Thyroid gland (tissue), 4 donors: Measurements from ENCODE around the gene LDHA. TPM values are rescaled to one million over a fixed set of nuclear protein-coding genes. Genes with fewer than 3 reads are reported as not detected.

Source experiments
- DNase-seq, 2 donors: peaks; one replicate each; pipeline ENCODE4 v3.0.0-alpha.2; 2019
- H3K27ac ChIP-seq, 3 donors: fragments of 200-600 bp; sonication (generic); 1 replicate in 2 of 3; 2 replicates in 1 of 3; pipeline ENCODE4 v1.5.1; 2016 to 2019; ENCODE audit warnings: mild to moderate bottlenecking in 1 of 3, moderate library complexity in 1 of 3
- H3K27me3 ChIP-seq: fragments of 200-600 bp; sonication (generic); one replicate; pipeline ENCODE4 v1.5.1; 2019
- H3K36me3 ChIP-seq, 2 donors: fragments of 200-600 bp; sonication (generic); one replicate each; pipeline ENCODE4 v1.5.1; 2016 to 2019
- H3K4me1 ChIP-seq, 2 donors: fragments of 200-600 bp; sonication (generic); one replicate each; pipeline ENCODE4 v1.5.1; 2017 to 2019
- H3K4me3 ChIP-seq, 3 donors: fragments of 200-600 bp; sonication (generic); replicated peaks in 1 of 3; 1 replicate in 2 of 3; 2 replicates in 1 of 3; pipeline ENCODE4 v1.5.1; 2016; ENCODE audit warnings: mild to moderate bottlenecking in 1 of 3
- H3K9me3 ChIP-seq: fragments of 200-600 bp; sonication (generic); one replicate; pipeline ENCODE4 v1.5.1; 2017
- POLR2A ChIP-seq, 2 donors: fragments of 450-650 bp; IDR thresholded peaks; one replicate each; pipeline ENCODE4 v1.6.1; 2017; ENCODE audit warnings: antibody characterized with exemption in 2 of 2, mild to moderate bottlenecking in 2 of 2, moderate library complexity in 1 of 2
- WGBS, 2 donors: methylation state at CpG; one replicate each; pipeline ENCODE4 v1.1.5; 2017; 5-methylcytosine and 5-hydroxymethylcytosine counted together
- intact Hi-C: fragments of 100-400 bp; cut with DNase I; formaldehyde crosslinking; loops from one replicate; pipeline ENCODE4 v1.15.1; 2023
- total RNA-seq, 4 donors: library from RNA; depleted of rRNA; stranded (reverse); fragments of >200 nt; gene quantifications; one replicate each; pipeline ENCODE4 v1.2.3, GENCODE V29; 2016
- TF ChIP-seq, protein P1 (sequence below), 6 experiments: fragments of 200-600 bp in 3 of 6; fragments of 450-650 bp in 3 of 6; sonication (generic) in 3 of 6; IDR thresholded peaks; one replicate each; pipeline ENCODE4 v1.5.1; 2016 to 2019; ENCODE audit warnings: antibody characterized with exemption in 6 of 6, mild to moderate bottlenecking in 2 of 6, inconsistent platforms in 1 of 6, moderate library complexity in 1 of 6

LDHA gene
- total RNA-seq, 4 donors from 2014 or later: 268 to 456 (median 345) TPM

DNA sequence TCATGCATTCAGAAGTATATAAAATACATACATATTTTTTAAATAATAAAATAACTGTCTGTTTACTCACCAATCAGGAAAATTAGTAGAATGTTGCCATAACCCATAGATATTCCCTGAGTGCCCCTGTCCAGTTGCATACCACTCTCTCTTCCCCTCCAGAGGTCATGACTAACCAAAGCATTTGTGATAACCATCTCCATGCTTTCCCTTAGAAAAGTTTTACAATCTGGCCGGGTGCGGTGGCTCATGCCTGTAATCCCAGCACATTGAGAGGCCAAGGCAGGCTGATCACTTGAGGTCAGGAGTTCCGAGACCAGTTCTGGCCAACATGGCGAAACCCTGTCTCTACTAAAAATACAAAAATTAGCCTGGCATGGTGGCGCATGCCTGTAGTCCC is 33.2 kb upstream of the LDHA start:
- WGBS, 2 donors: 98 to 99% methylated on average over 5 of the region's 5 CpGs
- H3K4me3 ChIP-seq: no peak overlapping the region
- H3K4me1 ChIP-seq: no peaks in the 10 kb centered on the region
- H3K27ac ChIP-seq: no peak overlapping the region
- intact Hi-C loops: no loop called here
- H3K27me3 ChIP-seq: no peaks in the 10 kb centered on the region
- no peak for DNase-seq
- H3K9me3 ChIP-seq: no peaks in the 10 kb centered on the region
- TF ChIP-seq, protein P1, sequence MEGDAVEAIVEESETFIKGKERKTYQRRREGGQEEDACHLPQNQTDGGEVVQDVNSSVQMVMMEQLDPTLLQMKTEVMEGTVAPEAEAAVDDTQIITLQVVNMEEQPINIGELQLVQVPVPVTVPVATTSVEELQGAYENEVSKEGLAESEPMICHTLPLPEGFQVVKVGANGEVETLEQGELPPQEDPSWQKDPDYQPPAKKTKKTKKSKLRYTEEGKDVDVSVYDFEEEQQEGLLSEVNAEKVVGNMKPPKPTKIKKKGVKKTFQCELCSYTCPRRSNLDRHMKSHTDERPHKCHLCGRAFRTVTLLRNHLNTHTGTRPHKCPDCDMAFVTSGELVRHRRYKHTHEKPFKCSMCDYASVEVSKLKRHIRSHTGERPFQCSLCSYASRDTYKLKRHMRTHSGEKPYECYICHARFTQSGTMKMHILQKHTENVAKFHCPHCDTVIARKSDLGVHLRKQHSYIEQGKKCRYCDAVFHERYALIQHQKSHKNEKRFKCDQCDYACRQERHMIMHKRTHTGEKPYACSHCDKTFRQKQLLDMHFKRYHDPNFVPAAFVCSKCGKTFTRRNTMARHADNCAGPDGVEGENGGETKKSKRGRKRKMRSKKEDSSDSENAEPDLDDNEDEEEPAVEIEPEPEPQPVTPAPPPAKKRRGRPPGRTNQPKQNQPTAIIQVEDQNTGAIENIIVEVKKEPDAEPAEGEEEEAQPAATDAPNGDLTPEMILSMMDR (IDR thresholded peaks at IDR 0.05): no peak
- no peak for TF ChIP-seq POLR2A (IDR thresholded peaks at IDR 0.05)
- peaks cover 50 to 58% of the 10 kb centered on the region in 2 donors for H3K36me3 ChIP-seq

DNA sequence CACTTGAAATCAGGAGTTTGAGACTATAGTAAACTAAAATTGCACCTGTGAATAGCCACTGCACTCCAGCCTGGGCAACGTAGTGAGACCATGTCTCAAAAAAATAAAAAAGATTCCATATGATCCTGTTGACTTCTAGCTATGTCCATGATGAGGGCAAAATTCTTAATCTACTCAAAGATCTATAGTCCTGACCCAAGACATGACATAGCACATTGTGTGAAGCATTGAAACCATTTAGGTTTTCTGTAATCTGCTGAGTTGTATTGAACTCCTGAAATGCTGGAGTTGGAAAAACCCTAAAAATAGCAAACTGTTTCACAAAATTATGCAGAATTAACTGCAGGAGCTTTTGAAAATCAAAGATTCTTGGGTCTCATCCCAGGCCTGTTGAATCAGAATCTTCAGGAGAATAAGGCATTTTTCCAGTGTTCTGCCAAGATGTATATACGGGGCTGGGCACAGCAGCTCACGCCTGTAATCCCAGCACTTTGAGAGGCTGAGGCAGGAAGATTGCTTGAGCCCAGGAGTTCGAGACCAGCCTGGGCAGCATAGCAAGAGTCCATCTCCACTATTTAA is 29.8 kb upstream of the LDHA start:
- peaks cover 41 to 47% of the 10 kb centered on the region in 2 donors for H3K36me3 ChIP-seq
- no peaks in the 10 kb centered on the region for H3K4me1 ChIP-seq
- intact Hi-C loops: no loop called here
- 93 to 94% methylated on average over 4 of the region's 4 CpGs for WGBS, 2 donors
- TF ChIP-seq, protein P1 (IDR thresholded peaks at IDR 0.05): no peak
- no peak for TF ChIP-seq POLR2A (IDR thresholded peaks at IDR 0.05)
- no peak overlapping the region for H3K4me3 ChIP-seq
- no peaks in the 10 kb centered on the region for H3K27me3 ChIP-seq
- no peaks in the 10 kb centered on the region for H3K9me3 ChIP-seq
- DNase-seq: no peak
- no peak overlapping the region for H3K27ac ChIP-seq

DNA sequence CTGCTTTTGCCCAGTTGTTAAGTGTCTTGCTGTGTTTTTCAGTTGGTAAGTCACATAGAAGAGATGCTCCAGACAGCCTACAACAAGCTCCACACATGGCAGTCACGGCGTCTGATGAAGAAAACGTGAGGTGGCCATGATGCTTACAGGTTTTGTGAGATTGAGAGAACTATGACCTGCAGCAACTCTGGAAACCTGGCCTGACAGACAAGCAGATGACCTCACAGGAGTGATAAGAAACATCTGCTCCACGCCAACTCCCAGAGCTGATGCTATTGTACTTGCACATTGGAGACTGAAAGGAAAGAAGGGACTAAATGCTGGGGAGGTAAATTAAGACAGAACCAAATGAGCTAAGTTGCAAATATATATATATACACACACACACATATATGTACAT is 28.6 kb upstream of the LDHA start:
- Histone ChIP-seq H3K9me3 (no peaks in the 10 kb centered on the region), H3K36me3 (peaks cover 37 to 43% of the 10 kb centered on the region in 2 donors), H3K27ac (no peak overlapping the region), H3K27me3 (no peaks in the 10 kb centered on the region), H3K4me1 (no peaks in the 10 kb centered on the region), H3K4me3 (no peak overlapping the region)
- WGBS, 2 donors: 93 to 95% methylated on average over 4 of the region's 4 CpGs
- TF ChIP-seq, protein P1 (IDR thresholded peaks at IDR 0.05): no peak
- no peak for TF ChIP-seq POLR2A (IDR thresholded peaks at IDR 0.05)
- intact Hi-C loops: no loop called here
- no peak for DNase-seq

- DNase-seq: no peak
- Histone ChIP-seq H3K27me3 (no peaks in the 10 kb centered on the region), H3K4me3 (no peak overlapping the region), H3K36me3 (peaks cover 32 to 37% of the 10 kb centered on the region in 2 donors), H3K9me3 (no peaks in the 10 kb centered on the region), H3K27ac (no peak overlapping the region), H3K4me1 (no peaks in the 10 kb centered on the region)
- TF ChIP-seq, protein P1 (IDR thresholded peaks at IDR 0.05): no peak
- TF ChIP-seq POLR2A (IDR thresholded peaks at IDR 0.05): no peak
- intact Hi-C loops: no loop called here
- 83 to 86% methylated on average over 4 of the region's 4 CpGs for WGBS, 2 donors
These were observed 28.1 kb upstream of the LDHA start for GRCh38 chr11:18366286-18366685.

- no peak overlapping the region for H3K27ac ChIP-seq
- H3K4me3 ChIP-seq: no peak overlapping the region
- WGBS, 2 donors: 98 to 100% methylated on average over 3 of the region's 3 CpGs
- DNase-seq: no peak
- no peaks in the 10 kb centered on the region for H3K9me3 ChIP-seq
- intact Hi-C loops: no loop called here
- peaks cover 26 to 28% of the 10 kb centered on the region in 2 donors for H3K36me3 ChIP-seq
- H3K4me1 ChIP-seq: no peaks in the 10 kb centered on the region
- H3K27me3 ChIP-seq: no peaks in the 10 kb centered on the region
- no peak for TF ChIP-seq POLR2A (IDR thresholded peaks at IDR 0.05)
- TF ChIP-seq, protein P1 (IDR thresholded peaks at IDR 0.05): no peak
These were observed 26.9 kb upstream of the LDHA start for GRCh38 chr11:18367431-18367830.
